Stromal cell of bone marrow (primary cell): ENCODE measurements around the gene MYORG.

Experiments used
- DNase-seq: peaks from one replicate; pipeline ENCODE4 v3.0.0-alpha.2; 2012; ENCODE audit warnings: low read depth

MYORG gene

GRCh38 chr9:34376596-34377403, at the start of gene MYORG:
Gene MYORG, minus strand, starts transcription at chr9:34376898. Its CDS starts 3,955 bp downstream, at chr9:34372943.
- DNase-seq = peak; percentile 54

- DNase-seq = no peak
Observed at GRCh38 chr9:34419716-34420504, 43.2 kb upstream of the MYORG start.

- DNase-seq = no peak
Observed at GRCh38 chr9:34417734-34418133, 41.0 kb upstream of the MYORG start.

GRCh38 chr9:34413231-34413852, 36.6 kb upstream of the MYORG start:
- peak; percentile 22 for DNase-seq

- DNase-seq = no peak
Observed at GRCh38 chr9:34412336-34412735, 35.6 kb upstream of the MYORG start.

- DNase-seq = no peak
Observed at GRCh38 chr9:34409154-34409553, 32.5 kb upstream of the MYORG start.

- no peak for DNase-seq
Observed at GRCh38 chr9:34408173-34408572, 31.5 kb upstream of the MYORG start.

- DNase-seq = no peak
Observed at GRCh38 chr9:34406219-34406618, 29.5 kb upstream of the MYORG start.

- peak; percentile 25 for DNase-seq
Observed at GRCh38 chr9:34405719-34406118, 29.0 kb upstream of the MYORG start.

- peak; percentile 71 for DNase-seq
Observed at GRCh38 chr9:34403554-34404380, 27.1 kb upstream of the MYORG start.

- no peak for DNase-seq
Observed at GRCh38 chr9:34400686-34401602, 24.2 kb upstream of the MYORG start.

GRCh38 chr9:34400275-34400674, 23.6 kb upstream of the MYORG start:
- no peak for DNase-seq

- DNase-seq = no peak
Observed at GRCh38 chr9:34399729-34400128, 23.0 kb upstream of the MYORG start.

GRCh38 chr9:34398875-34399274, 22.2 kb upstream of the MYORG start:
- no peak for DNase-seq

GRCh38 chr9:34396276-34397214, 19.8 kb upstream of the MYORG start:
- no peak for DNase-seq

GRCh38 chr9:34392511-34392910, 15.8 kb upstream of the MYORG start:
- DNase-seq = no peak

GRCh38 chr9:34387239-34387638, 10.5 kb upstream of the MYORG start:
- DNase-seq = no peak

GRCh38 chr9:34386656-34387055, 10.0 kb upstream of the MYORG start:
- DNase-seq = no peak

- DNase-seq = no peak
Observed at GRCh38 chr9:34385561-34386230, 9.0 kb upstream of the MYORG start.
